ENCODE data around the gene DARS2. TPM values are rescaled to one million over a fixed set of nuclear protein-coding genes. Genes with fewer than 3 reads are reported as not detected.

DARS2 gene
- total and polyA plus RNA-seq, 4 donors, result 2.0 to 10.0 (median 6.1) TPM

DNA sequence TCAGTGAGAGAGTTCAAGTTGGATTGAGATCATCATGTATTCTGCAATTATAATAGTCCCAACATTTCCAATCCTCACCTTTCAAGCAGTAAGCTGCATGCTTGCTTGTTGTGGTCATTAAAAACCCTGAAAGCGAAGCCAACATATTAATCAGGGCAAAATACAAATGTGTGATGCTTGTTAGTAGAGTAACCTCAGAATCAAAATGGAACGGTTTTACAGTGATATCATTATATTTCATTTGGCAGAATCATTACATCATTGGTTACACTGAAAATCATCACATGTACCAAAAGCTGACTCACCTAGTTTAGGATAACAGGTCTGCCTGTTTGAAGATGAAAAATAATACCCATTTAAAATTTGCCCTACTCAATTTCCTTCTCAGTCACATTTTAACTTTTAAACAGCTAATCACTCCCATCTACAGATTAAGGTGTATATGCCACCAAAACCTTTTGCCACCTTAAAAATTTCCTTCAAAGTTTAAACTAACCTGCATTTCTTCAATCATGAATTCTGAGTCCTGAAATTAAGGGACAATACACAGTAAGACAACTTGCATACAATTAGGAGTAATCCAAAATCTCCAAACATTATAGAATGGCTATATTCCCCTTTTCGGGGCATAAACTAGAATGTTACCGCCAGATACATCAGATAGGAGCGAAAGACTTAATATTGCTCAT is 39.9 kb downstream of the DARS2 start:
- no peak overlapping the region for H3K4me3 ChIP-seq (ENCODE audit: low read length in 2 of 2)
- H3K27me3 ChIP-seq (ENCODE audit: control insufficient read depth in 1 of 2, insufficient read depth in 2 of 2, low read length in 1 of 2), result no peaks in the 10 kb centered on the region
- WGBS, 2 donors, result 78 to 80% methylated on average over 5 of the region's 5 CpGs
- DNase-seq (no peak), ATAC-seq (ENCODE audit: low FRiP score) (no peak)
- no peaks in the 10 kb centered on the region for H3K9me3 ChIP-seq (ENCODE audit: control insufficient read depth, low read length)
- no peak overlapping the region for H3K27ac ChIP-seq (ENCODE audit: low read depth in 1 of 2, low read length in 2 of 2)
- peaks cover 1 to 3% of the 10 kb centered on the region in 2 donors for H3K36me3 ChIP-seq (ENCODE audit: control insufficient read depth in 1 of 2, insufficient read depth in 2 of 2, low read length in 1 of 2)
- H3K4me1 ChIP-seq (ENCODE audit: control insufficient read depth in 1 of 2, insufficient read depth in 2 of 2, low read length in 2 of 2), result peaks cover 0 to 4% of the 10 kb centered on the region in 2 donors
- intact Hi-C loops (cut with DNase I), result loop anchor here in 1 of 2 donors (10.0 kb wide), 1 partner anchor 150 kb away; the partner anchor contains the start of gene KLHL20

DNA sequence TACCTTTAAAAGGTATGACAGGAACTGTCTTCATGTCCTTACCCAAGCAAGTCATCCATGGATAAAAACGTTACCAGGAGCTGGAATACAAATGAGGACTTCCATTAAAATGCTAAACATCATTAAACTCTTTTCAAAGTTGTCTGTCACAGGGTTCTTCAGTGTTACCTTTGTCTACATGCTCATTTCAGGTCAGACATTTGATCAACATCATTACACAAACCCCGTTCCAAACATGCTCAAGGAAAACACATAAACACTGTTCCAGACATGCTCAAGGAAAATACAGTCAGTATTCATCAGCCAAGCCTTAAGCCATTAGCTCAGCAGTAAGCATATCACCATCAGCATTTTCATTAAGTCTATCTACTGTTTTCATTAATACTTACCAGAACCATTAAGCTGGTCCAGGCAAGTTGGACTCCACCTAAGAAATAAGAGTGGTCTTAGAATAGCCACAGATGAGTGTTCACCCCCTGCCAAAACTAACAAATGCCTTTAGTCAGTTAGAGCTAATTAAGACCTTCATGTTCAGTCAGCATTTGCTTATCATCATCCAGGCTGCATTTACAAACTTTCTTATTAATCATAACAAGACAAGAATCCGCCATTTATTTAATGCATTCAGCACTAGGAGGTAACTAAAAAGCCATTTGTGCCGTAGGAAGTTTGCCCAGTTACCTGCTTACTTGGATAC is 41.1 kb downstream of the DARS2 start:
- 38 to 41% methylated on average over 4 of the region's 4 CpGs for WGBS, 2 donors
- intact Hi-C loops (cut with DNase I), result loop anchor here in 1 of 2 donors (5.0 to 10.0 kb wide), 3 partner anchors 151 to 388 kb away; partner anchors contain the start of genes KLHL20, PRDX6 and RC3H1
- no peak for DNase-seq
- peak overlapping the region in 1 of 2 donors; percentile 14 for H3K27ac ChIP-seq (ENCODE audit: low read depth in 1 of 2, low read length in 2 of 2)
- no peaks in the 10 kb centered on the region for H3K9me3 ChIP-seq (ENCODE audit: control insufficient read depth, low read length)
- H3K4me1 ChIP-seq (ENCODE audit: control insufficient read depth in 1 of 2, insufficient read depth in 2 of 2, low read length in 2 of 2), result peaks cover 0 to 4% of the 10 kb centered on the region in 2 donors
- H3K36me3 ChIP-seq (ENCODE audit: control insufficient read depth in 1 of 2, insufficient read depth in 2 of 2, low read length in 1 of 2), result peaks cover 1 to 3% of the 10 kb centered on the region in 2 donors
- no peak for ATAC-seq (ENCODE audit: low FRiP score)
- no peaks in the 10 kb centered on the region for H3K27me3 ChIP-seq (ENCODE audit: control insufficient read depth in 1 of 2, insufficient read depth in 2 of 2, low read length in 1 of 2)
- H3K4me3 ChIP-seq (ENCODE audit: low read length in 2 of 2), result no peak overlapping the region

DNA sequence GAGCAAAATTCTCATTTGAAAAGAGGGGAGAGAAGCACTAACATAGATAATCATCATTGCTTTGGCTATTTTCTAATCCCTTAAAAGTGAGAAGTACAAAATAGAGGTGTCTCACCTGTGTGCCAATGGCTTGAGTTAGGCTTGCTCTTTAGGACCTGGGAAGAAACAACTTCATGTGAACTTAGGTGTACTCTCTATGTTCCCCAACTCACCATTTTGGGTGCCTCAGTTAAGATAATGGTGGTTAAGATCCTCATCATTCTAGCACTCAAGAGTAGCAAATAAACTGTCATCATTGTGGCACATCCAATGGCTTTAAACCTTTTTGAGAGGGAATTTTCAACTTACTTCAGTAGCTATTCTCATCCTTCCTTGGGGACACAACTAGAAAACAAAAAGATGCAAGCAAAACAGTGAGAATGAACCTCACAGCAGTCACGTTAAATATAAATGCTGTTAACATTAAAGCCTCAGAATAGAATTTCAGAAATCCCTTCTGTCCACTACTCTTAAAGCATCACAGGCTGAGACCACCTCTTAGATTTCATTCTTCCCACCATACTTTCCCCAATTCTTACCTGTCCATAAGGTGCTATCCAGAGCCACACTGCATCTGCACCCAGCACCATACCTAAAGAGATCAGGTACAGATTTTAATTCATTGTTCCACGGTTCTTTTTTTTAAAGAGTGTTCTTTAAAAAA is 42.1 kb downstream of the DARS2 start:
- intact Hi-C loops (cut with DNase I), result loop anchor here in 1 of 2 donors (5.0 to 10.0 kb wide), 3 partner anchors 152 to 389 kb away; partner anchors contain the start of genes KLHL20, PRDX6 and RC3H1
- ATAC-seq (ENCODE audit: low FRiP score), result no peak
- Histone ChIP-seq H3K36me3 (ENCODE audit: control insufficient read depth in 1 of 2, insufficient read depth in 2 of 2, low read length in 1 of 2) (peaks cover 1 to 3% of the 10 kb centered on the region in 2 donors), H3K27me3 (ENCODE audit: control insufficient read depth in 1 of 2, insufficient read depth in 2 of 2, low read length in 1 of 2) (no peaks in the 10 kb centered on the region), H3K9me3 (ENCODE audit: control insufficient read depth, low read length) (no peaks in the 10 kb centered on the region), H3K27ac (ENCODE audit: low read depth in 1 of 2, low read length in 2 of 2) (no peak overlapping the region), H3K4me1 (ENCODE audit: control insufficient read depth in 1 of 2, insufficient read depth in 2 of 2, low read length in 2 of 2) (peaks cover 0 to 4% of the 10 kb centered on the region in 2 donors), H3K4me3 (ENCODE audit: low read length in 2 of 2) (peak overlapping the region; percentile 11 to 66)
- no peak for DNase-seq
- WGBS, 2 donors, result 19 to 25% methylated on average over 2 of the region's 2 CpGs

DNA sequence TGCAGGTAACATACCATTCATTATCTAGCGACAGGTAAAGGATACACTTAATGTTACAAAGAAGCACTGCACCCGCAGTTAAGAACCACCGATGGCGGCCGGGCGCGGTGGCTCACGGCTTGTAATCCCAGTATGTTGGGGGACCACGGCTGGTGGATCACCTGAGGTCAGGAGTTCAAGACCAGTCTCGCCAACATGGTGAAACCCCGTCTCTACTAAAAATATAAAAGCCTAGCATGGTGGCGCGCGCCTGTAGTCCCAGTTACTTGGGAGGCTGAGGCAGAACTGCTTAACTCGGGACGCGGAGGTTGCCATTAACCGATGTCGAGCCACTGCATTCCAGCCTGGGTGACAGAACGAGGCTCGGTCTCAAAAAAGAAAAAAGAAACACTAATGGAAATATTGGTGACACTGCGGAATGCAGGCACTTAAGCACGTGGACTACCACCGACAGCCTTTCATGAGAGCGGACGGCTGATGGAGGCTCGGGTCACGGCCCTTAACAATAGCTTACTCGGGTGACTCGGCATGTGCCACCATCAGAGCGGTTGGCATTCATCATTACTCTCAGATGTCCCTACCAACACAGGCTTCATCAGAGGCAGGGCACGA is 42.8 kb downstream of the DARS2 start:
- peaks cover 0 to 4% of the 10 kb centered on the region in 2 donors for H3K4me1 ChIP-seq (ENCODE audit: control insufficient read depth in 1 of 2, insufficient read depth in 2 of 2, low read length in 2 of 2)
- H3K9me3 ChIP-seq (ENCODE audit: control insufficient read depth, low read length), result no peaks in the 10 kb centered on the region
- H3K36me3 ChIP-seq (ENCODE audit: control insufficient read depth in 1 of 2, insufficient read depth in 2 of 2, low read length in 1 of 2), result peaks cover 1 to 3% of the 10 kb centered on the region in 2 donors
- ATAC-seq (ENCODE audit: low FRiP score) (no peak), DNase-seq (peak; percentile 55 to 77)
- no peaks in the 10 kb centered on the region for H3K27me3 ChIP-seq (ENCODE audit: control insufficient read depth in 1 of 2, insufficient read depth in 2 of 2, low read length in 1 of 2)
- intact Hi-C loops (cut with DNase I), result loop anchor here in 1 of 2 donors (5.0 to 10.0 kb wide), 3 partner anchors 152 to 390 kb away; partner anchors contain the start of genes KLHL20, PRDX6 and RC3H1
- H3K27ac ChIP-seq (ENCODE audit: low read depth in 1 of 2, low read length in 2 of 2), result peak overlapping the region in 1 of 2 donors; percentile 87
- H3K4me3 ChIP-seq (ENCODE audit: low read length in 2 of 2), result peak overlapping the region; percentile 11 to 66
- WGBS, 2 donors, result 7% methylated on average over 32 of the region's 32 CpGs

DNA sequence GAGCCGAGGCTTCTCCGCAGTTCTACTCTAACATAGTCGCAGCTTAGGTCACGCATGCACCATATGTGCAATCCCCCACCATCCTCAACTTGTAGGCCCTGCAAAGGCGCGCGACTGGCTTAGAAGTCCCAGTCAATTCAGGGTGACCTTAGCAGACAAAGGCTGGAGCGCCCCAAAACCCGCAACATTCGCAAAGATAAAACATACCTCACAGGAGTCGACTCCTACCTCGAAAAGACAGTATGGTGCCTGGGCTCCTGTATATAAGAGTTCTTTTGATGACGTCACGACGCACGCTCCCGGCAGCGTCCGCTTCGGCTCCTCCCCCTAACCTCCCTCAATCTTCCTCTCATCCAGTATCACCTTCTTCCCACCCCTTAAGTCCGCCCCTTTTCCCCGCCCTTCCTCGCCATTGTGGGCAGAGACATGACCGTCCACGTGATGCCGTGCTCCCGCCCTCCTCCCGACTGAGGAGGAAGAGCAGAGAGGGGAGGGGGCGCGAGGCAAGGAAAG is 43.3 kb downstream of the DARS2 start, which contains the start of gene GAS5:
TSS of gene GAS5 (minus strand) at position 237 of the 513 bp plus-strand sequence.
- Histone ChIP-seq H3K4me1 (ENCODE audit: control insufficient read depth in 1 of 2, insufficient read depth in 2 of 2, low read length in 2 of 2) (peaks cover 0 to 4% of the 10 kb centered on the region in 2 donors), H3K36me3 (ENCODE audit: control insufficient read depth in 1 of 2, insufficient read depth in 2 of 2, low read length in 1 of 2) (peaks cover 1 to 3% of the 10 kb centered on the region in 2 donors), H3K27me3 (ENCODE audit: control insufficient read depth in 1 of 2, insufficient read depth in 2 of 2, low read length in 1 of 2) (no peaks in the 10 kb centered on the region), H3K4me3 (ENCODE audit: low read length in 2 of 2) (peak within 1 kb of the TSS; percentile 66 to 84), H3K9me3 (ENCODE audit: control insufficient read depth, low read length) (no peaks in the 10 kb centered on the region), H3K27ac (ENCODE audit: low read depth in 1 of 2, low read length in 2 of 2) (peak within 1 kb of the TSS; percentile 62 to 87)
- ATAC-seq (ENCODE audit: low FRiP score) (peak; percentile 98), DNase-seq (peak; percentile 99 to 100)
- 0 to 1% methylated on average over 26 to 30 of the region's 30 CpGs for WGBS, 2 donors
- intact Hi-C loops (cut with DNase I), result loop anchor here in 1 of 2 donors (2.0 to 10.0 kb wide), 4 partner anchors 43 to 391 kb away; partner anchors contain the start of genes CENPL, DARS2, KLHL20 and PRDX6

DNA sequence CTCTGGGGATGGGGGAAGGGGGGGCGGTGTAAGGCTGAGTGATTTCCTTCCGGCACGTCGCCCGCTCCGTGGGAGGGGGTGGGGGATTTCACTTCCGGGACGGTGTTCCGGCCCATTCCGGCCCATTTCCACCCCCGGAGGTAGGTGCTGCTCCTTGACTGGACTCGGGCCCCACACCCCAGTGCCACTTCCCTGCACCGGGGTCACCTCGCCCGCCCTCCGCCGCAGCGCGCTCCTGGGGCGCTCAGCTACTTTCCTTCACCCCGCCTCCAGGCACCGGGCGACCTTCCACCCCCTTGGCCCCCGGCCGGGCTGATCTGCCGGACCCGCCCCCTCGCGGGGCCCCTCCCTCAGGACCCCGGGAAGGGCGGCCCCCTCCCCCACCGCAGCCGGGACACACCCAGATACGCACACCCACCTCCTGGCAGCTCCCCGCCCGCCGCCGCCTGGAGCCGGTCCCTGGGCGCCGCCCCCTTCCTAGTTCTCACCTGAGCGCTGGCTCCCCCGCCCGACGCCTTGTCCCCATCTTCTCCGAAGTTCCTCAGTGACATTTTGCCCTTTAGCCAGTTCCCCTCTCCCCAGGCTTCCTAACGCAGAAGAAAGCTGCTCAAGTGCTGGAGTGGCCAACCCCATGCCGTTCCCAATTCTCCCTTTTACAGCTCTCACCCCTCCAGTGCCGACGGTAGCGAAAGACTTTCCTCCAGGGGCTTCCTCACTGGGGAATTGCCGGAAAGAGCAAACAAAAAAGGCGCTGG is 44.0 kb downstream of the DARS2 start, which contains the start of gene ZBTB37:
TSS of gene ZBTB37 (plus strand) at position 115 of the 755 bp plus-strand sequence. CDS start 1,846 bp downstream, outside the sequence.
- peaks cover 0 to 3% of the 10 kb centered on the region in 2 donors for H3K36me3 ChIP-seq (ENCODE audit: control insufficient read depth in 1 of 2, insufficient read depth in 2 of 2, low read length in 1 of 2)

GRCh38 chr1:173869021-173869359 is 44.5 kb downstream of the DARS2 start:
- peaks cover 0 to 4% of the 10 kb centered on the region in 2 donors for H3K4me1 ChIP-seq (ENCODE audit: control insufficient read depth in 1 of 2, insufficient read depth in 2 of 2, low read length in 2 of 2)
- peaks cover 0 to 3% of the 10 kb centered on the region in 2 donors for H3K36me3 ChIP-seq (ENCODE audit: control insufficient read depth in 1 of 2, insufficient read depth in 2 of 2, low read length in 1 of 2)
- no peaks in the 10 kb centered on the region for H3K9me3 ChIP-seq (ENCODE audit: control insufficient read depth, low read length)
- H3K4me3 ChIP-seq (ENCODE audit: low read length in 2 of 2), result peak overlapping the region; percentile 30 to 84
- WGBS, 2 donors, result 0 to 1% methylated on average over 5 of the region's 5 CpGs
- no peaks in the 10 kb centered on the region for H3K27me3 ChIP-seq (ENCODE audit: control insufficient read depth in 1 of 2, insufficient read depth in 2 of 2, low read length in 1 of 2)
- peak overlapping the region in 1 of 2 donors; percentile 68 for H3K27ac ChIP-seq (ENCODE audit: low read depth in 1 of 2, low read length in 2 of 2)
- intact Hi-C loops (cut with DNase I), result loop anchor here in 1 of 2 donors (2.0 to 10.0 kb wide), 4 partner anchors 44 to 392 kb away; partner anchors contain the start of genes CENPL, DARS2, KLHL20 and PRDX6
- ATAC-seq (ENCODE audit: low FRiP score) (no peak), DNase-seq (no peak)

More for the DNA sequence above, 44.0 kb downstream of the DARS2 start, which contains the start of gene ZBTB37:
- no peaks in the 10 kb centered on the region for H3K9me3 ChIP-seq (ENCODE audit: control insufficient read depth, low read length)
- WGBS, 2 donors, result 1% methylated on average over 39 to 53 of the region's 53 CpGs
- H3K4me1 ChIP-seq (ENCODE audit: control insufficient read depth in 1 of 2, insufficient read depth in 2 of 2, low read length in 2 of 2), result peaks cover 0 to 4% of the 10 kb centered on the region in 2 donors
- ATAC-seq (ENCODE audit: low FRiP score) (peak; percentile 84), DNase-seq (peak; percentile 91 to 94)
- no peaks in the 10 kb centered on the region for H3K27me3 ChIP-seq (ENCODE audit: control insufficient read depth in 1 of 2, insufficient read depth in 2 of 2, low read length in 1 of 2)
- H3K4me3 ChIP-seq (ENCODE audit: low read length in 2 of 2), result peak within 1 kb of the TSS; percentile 66 to 84
- intact Hi-C loops (cut with DNase I), result loop anchor here in 1 of 2 donors (2.0 to 10.0 kb wide), 4 partner anchors 44 to 391 kb away; partner anchors contain the start of genes CENPL, DARS2, KLHL20 and PRDX6
- H3K27ac ChIP-seq (ENCODE audit: low read depth in 1 of 2, low read length in 2 of 2), result peak within 1 kb of the TSS; percentile 62 to 87
